Dermis microvascular lymphatic vessel endothelial cell (primary cell): ENCODE results near the gene DMRTA2. TPM values are rescaled to one million over a fixed set of nuclear protein-coding genes. Genes with fewer than 3 reads are reported as not detected.
"Not testable (repeated sequence)": the region's sequence is repeated elsewhere in the genome, so short reads cannot be mapped to it uniquely, and the experiment has no call there.

Source experiments
- DNase-seq, 2 donors: peaks; one replicate each; pipeline versions ENCODE4 v3.0.0 to v3.0.0-alpha.2; 2010; ENCODE audit warnings: low read depth in 2 of 2
- total RNA-seq: library from RNA; depleted of rRNA; stranded (reverse); fragments of >200 nt; gene quantifications from 2 replicates; pipeline ENCODE4 v1.2.1, GENCODE V29; 2014

Gene DMRTA2
- total RNA-seq, 1 donor from 2014 or later = not detected

DNA sequence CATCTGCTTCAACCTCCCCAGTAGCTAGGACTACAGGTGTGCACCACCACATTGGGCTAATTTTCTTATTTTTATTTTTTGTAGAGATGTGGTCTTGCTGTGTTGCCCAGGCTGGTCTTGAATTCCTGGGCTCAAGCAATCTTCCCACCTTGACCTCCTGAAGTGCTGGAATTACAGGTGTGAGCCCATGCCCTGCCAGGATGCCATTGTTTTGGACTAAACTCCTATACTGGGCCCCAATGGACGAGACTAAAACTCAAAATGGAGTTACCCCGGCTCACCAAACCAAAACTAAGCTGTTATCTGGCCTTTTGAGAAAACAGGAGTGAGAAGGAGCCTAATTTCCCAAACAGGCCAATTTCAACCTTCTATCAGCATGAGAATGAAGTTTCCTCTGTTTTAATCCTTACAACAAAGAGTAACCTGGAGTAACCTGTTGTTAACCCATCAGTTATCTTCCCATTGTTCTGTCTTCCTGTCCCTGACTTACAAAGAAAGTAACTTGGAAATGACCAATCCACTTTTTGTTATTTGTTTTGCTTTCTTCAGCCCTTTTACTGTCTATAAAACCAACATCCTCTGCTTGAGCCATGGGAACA, 29.6 kb downstream of the DMRTA2 start:
- DNase-seq = peak in 1 of 2 donors; percentile 8

DNA sequence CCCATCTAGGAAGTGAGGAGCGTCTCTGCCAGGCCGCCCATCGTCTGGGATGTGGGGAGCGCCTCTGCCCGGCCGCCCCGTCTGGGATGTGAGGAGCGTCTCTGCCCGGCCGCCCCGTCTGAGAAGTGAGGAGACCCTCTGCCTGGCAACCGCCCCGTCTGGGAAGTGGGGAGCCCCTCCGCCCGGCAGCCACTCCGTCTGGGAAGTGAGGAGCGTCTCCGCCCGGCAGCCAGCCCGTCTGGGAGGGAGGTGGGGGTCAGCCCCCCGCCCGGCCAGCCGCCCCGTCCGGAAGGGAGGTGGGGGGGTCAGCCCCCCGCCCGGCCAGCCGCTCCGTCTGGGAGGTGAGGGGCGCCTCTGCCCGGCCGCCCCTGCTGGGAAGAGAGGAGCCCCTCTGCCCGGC, 41.7 kb downstream of the DMRTA2 start:
- not testable (repeated sequence) for DNase-seq

DNA sequence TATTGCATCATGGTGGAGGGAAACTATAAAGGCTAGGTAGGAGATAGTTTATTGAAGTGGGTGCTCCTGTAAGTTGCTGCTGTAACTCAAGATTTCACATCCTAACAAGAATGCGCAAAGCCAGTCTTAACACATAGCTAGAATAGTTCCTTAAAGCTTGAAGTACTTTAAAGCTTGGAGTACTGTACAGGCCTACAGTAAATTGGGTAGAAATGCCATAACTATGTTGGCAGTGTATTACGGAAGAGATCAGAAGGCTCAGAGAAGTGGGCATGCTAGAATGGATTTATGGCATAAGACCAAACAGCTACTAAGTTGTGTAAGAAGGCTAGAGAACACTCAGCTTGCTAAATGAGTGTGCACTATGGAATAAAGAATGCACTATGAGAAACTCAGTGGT, 44.5 kb downstream of the DMRTA2 start:
- no peak for DNase-seq

DNA sequence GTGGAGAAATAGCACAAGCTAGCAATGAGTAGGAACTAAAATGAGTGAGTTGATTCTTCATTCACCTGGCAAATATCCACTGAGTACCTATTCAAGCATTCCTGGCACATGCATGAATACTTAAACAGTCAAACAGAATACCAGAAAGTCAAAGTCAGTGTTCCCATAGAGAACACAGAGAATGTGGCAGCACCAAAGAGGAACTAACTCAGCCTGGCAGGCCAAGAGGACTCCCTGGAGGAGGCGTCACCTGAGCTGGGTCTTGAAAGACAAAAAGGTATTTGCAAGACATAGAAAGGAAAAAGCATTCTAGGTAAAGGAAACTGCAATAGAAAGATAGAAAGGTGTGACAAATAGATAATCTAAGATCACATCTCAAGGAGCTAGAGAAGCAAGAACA, 49.7 kb downstream of the DMRTA2 start:
- DNase-seq = no peak

DNA sequence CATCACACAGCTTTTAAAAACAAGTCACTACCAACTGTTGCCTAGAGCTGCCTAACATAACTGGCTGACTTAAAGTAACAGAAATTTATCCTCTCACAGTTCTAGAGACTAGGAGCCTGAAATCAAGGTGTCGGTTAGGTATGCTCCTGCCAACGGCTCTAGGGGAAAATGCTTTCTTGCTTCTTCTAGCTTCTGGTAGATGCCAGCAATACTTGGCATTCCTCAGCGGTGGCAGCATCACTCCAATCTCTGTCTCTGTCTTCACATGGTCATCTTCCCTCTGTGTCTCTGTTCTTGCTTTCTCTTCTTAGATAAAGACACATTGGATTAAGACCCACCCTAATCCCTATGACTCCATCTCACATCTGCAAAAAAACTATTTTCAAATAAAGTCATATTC, 51.5 kb downstream of the DMRTA2 start:
- DNase-seq = no peak

DNA sequence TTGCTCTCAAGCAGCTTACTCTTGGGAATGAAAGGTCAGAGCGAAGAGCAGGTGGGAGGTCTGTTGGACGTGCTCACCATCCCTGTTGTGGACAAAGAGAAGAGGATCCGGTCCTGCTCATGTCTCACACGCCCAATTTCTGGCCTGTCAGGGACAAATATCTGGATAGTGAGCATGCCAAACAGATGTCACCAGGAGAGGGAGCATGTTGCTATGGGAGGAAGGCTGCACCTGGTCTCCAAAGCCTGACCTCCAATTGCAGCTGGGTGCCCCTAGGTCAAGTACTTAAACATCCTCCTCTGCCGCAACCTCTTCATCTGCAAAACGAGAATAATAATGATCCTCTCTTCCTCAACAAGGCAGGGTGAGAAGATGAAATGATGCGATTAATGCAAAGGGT, 53.4 kb downstream of the DMRTA2 start:
- peak in 1 of 2 donors; percentile 17 for DNase-seq

DNA sequence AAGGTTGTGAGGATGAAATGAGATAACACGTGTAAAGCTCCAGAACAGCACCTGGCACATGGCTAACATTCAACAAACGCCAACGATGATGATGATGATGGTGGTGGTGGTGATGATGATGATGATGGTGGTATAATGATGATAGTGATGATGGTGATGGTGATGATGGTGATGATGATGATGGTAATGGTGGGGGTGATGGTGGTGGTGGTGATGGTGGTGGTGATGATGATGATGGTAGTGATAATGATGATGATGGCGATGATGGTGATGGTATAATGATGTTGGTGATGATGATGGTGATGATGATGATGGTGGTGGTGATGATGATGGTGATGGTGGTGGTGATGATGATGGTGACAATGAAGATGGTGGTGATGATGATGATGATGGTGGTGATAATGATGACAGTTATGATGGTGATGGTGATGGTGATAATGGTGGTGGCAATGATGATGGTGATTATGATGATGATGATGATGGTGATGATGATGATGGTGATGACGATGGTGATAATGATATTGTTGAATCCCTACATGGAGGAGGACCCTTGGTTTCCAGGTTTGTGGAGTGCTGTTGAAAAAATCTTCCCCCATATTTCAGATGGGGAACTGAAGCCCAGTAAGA, 54.1 kb downstream of the DMRTA2 start:
- no peak for DNase-seq

DNA sequence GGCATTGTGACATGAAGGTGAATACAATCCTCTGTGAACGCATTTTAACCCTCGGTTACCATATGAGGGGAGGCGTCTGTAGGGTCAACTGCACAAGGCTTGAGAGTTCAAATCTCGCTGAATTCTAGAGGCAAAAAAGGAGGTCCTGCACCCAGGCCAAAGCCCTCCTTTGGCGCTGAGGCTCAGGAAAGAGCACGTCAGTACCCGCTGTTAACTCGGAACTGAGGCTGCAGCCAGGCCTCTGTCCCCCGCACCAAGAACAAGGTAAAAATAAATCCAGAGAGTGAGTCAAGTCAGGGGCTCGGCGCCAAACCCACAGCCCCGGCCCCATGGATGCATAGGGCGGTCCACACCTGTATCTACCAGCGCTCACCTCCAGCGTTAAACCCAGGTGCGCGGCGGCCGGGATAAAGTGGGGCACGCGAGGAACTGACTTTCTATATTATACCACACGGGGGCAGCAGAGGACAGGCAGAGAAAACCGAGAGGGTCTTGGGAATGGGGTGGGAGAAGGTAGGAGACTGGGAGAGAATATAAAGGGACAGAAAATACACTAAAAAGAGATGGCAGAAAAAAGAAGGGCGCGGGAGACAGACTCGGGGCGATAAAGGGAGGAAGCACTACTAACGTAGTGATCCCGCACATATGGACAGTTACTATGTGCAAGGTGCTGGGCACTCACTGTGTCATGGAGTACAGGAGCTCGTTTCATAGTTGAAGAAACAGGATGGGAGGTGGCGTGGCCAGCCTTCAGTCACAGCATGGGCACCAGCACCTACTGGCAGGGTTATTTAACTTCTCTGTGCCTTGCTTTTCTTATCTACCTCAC, 54.9 kb downstream of the DMRTA2 start:
- DNase-seq = peak in 1 of 2 donors; percentile 33
